NCI-H1930 (cell line): Measurements from ENCODE around the gene ITPR1.

ENCODE experiments used
- DNase-seq, 2 experiments: peaks; one replicate each; lab custom pipeline; 2025; lab: John Stamatoyannopoulos, UW

The ITPR1 gene

DNA sequence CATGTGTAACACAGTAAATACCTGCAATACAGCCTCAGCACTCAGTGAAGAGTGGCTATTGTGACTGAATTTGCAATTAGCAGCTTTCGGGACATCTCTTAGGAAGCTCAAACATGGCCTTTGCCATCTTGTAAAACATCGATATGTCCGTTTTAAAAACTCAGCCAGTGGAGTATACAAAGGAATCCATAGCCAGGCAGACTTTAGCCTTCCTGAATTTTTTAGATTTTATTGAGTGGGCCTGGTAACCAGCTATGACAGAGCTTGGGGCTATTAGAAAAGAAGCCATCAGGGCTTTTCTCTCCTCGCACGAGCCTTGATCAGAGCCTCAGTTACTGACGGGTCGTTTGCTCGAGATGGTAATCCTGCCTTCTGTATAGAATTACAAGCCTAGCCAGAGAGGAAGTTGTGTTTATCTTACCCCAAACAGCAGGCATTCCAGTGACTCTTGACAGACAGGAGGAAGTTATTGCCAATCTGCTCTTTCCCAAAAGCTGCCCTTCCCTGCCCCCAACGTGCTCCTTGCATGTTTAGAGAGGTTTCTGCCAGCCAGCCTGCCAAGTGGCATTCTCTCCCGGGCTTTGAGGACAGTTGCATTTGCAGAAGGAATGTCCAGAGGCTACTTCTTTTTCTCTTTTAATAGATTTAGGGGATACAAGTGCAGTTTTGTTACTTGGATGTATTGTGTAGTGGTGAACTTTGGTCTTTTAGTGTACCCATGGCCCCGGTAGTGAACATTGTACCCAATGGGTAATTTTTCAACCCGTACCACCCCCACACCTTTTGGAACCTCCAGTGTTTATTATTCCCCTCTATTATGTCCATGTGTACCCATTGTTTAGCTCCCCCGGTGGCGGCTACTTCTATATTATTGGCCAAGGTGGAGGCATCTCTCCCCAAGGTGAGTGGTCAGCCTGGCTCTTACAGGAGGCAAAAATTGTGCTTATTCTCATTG is 40.6 kb downstream of the ITPR1 start:
- no peak for DNase-seq

DNA sequence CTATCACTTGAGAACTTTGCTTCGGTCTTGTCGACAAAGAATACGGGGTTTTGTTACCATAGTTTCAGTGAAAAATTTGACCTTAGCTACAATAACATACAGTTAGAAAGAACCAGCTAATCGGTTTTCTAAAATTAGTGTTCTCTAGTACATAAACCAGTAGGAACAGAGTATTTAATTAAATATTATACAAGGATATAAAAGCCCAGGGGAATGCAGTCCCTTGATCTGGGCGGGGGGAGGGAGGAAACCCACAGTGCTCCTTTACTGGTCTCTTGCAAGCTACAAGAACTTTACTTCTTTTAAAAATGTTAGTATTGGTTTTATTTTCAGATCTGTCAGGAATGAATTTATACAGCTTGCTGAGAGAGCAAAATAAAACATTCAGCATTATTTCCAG is 41.8 kb downstream of the ITPR1 start:
- no peak for DNase-seq

DNA sequence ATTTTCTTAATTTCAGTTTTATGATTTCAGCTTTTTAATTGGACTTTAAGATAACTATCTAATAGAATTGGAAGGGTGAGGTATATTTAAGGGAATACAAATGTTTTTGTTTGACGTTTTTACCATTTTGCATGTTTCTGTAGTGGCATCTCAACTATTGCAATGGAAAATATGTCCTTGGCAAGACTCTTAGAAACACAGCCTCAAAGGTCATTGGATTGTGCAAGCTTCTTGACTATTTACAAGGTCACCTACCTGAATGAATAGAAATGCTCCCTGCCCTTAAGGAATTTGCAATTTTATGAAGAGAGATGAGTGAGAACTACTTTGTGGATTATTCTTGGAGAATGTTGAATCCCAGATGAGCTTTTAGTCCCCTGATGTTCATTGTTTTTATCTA is 43.1 kb downstream of the ITPR1 start:
- DNase-seq = no peak

DNA sequence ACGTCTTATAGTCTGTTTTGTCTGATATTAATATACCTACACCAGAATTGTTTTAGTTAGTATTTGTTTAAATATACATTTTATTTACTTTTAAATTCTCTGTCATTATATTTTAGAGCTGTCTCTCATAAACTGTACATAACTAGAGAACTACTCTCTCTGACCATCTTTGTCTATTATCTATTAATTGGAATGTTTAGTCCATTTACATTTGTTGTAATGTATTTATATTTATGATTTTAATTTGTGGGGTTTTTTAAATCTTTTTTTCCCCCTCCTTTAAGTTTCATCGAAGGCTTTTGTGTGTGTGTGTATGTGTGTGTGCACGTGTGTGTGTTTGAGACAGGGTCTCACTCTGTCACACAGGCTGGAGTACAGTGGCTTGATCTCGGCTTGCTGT is 47.1 kb downstream of the ITPR1 start:
- no peak for DNase-seq

DNA sequence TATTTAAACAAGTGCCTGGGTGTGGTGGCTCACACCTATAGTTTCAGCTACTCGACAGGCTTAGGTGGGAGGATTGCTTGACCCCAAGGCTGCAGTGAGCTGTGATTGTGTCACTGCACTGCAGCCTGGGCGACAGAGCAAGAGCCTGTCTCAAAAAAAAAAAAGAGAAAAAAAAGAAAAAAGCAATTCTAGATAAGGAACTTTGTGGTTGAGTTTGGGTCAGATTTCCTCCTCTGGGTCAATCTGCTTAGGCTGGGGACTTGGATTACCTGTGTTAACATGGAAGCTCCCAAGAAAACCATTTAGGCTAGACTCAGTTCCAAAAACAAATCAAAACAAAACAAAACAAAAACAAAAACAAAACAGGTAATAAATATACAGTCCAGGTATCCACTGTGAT is 50.0 kb downstream of the ITPR1 start:
- no peak for DNase-seq

DNA sequence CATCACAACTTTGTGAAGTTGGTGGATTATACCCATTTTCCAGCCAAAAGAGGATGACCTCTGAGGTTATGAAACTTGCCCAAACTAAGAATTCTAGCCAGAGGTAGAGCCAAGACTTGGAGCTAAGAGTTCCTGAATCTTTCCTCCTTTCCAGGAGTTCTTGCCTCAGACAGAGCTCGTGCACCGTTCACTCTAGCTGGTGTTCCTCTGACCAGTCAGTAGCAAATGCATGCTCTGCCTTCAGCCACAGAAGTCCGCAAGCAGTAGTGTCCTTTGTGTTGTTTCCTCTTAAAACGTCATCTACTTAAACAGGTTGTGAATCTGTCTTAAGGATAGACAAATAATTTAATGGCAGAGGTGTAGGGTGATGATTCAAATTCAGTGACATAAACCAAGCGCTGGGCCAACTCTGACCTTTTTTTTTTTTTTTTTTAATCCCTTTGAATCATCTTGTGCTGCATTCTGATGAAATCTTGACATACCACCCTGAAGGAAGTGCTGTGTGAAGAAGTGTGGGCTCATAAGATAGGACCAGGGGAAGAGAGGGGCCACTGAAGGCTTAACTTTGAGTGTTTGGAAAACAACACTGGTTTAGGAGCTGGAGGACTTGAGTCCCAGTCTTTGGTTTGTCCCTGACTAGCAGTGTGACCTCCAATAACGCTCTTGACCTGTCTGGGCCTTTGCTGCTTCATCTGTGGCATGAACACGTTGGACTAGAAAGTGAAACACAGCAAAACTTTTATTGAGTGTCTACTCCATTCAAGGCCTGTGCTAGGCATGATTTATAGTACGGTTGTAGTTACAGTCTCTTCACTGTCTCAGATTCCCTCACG is 53.4 kb downstream of the ITPR1 start:
- DNase-seq = no peak

DNA sequence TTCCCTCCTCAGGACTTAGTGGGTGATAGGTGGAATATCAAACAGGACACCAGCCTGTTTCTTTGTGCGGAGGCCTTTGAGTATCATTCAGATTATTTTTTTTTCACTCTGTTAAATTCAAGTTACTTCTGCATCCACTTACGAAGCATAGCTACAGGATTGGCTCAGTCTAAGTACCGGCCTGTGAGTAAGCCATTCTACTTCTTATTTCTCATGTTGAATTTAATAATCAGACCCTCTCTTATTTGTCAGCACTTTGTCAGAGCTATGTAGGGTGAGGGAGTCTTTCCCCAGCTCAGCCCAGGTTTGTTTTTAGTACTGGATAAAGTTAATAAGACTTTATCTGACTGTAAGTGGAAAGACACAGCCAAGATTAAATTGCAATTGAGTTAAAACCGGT is 54.7 kb downstream of the ITPR1 start:
- DNase-seq = no peak

DNA sequence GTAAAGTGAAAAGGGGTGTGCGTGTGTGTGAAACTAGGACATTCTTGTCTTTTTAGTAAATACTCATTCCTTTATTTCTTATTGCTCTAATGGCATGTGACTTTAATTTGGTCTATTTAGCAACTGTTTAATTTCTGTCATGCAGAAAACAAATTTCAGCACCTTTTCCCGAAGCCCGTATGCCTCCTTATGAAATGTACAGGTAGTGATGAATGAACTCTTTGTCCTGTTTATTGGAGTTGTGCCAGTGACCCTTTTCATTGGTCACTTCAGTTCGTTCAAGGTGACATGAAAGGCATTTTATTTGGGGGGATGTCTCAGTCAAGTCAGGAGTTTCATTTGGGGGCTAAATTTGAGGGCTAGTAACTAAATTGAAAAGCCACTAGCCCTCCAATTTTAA is 55.2 kb downstream of the ITPR1 start:
- no peak for DNase-seq

DNA sequence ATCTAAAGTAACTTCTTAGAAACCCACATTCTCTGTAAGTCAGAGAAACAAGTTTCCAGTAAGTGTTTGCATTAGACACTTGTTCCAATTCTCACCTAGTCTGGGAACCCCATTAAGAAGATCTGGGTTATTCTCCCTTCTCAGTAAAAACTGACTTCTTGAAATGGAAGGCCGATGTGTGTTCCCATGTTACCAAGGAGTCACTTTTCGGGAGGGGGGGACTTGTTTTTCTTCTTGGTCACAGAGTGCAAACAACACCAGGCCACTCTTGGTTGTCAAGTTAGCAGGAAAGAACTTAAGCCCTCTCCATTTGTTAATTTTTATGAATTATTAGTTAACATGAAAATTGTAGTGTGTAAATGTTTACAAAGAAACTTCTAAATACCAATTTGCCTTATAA is 55.6 kb downstream of the ITPR1 start:
- DNase-seq = no peak

DNA sequence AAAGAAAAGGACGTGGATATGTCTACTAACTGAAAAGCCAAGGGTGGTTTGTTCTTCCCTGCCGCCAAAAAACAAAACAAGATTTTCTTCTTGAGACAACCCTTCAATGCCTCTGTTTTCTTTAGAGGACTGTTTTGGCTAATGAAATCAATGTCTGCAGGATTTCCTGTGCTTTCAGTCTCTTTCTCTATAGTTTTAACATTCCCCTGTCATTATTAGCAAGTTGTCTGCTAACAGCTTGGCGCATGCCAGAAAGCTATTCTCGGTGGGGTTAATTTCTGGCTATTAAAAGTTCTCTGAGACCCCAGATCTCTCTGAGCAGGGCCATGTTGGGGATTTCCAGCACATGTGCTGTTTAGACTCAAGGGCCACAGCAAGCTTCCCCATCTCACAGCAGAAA is 56.7 kb downstream of the ITPR1 start:
- DNase-seq = no peak

DNA sequence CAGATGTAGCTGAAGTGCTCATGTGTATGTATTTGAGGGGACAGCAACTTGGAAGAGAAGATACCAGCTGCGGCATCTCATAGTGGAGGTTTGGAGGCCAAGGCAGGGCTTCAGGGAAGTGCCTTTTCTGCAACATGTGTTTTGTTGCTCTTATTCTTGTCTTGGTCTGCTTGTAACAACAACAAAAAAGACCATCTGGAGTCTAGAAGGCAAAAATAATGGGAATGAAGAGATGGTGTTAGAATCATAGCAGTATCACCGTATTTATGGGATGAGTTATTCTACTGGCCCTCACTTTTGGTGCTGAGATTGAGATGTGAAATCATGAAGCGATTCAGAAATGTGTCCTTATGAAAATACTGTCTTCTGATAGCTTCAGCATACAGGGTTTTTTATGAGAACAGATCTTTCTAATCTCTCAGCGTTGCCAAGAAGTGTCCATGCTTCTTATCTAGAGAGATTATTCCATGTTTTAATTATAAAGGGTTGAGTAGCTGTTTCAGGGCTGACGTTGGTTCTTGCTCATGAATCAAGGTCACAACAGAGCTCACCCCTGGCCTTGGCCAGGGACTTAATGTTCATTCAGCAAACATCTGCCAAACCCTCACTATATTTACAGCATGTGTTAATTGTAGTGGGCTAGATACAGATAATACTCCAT is 58.0 kb downstream of the ITPR1 start:
- DNase-seq = no peak

DNA sequence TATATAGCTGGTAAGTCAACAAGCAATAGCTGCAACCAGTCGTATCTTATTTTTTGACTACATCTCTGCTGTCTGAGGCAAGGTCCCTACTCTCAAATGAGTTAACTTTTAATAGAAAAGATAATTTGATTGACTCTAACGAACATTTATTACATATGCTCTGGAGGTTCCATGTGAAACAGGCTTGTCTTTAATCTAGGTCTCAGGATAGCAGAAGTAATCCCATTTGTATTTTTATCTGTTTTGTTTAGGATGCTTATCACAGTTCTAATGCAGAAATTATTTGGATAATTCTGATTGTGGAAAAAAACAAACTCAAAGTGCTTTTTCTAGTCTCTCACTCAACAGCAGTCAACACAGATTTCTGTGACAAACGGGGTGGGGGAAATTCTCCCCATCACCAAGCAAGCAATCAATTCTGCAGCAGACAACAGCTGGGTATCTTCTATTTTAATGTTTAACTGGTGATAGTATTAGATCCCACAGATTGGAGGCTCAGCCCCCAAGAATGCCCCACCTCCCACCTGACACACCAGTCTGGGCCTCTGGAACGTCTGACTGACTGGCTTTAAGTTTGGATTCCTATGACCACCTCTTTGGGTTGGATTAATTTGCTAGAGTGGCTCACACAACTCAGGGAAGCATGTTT is 58.8 kb downstream of the ITPR1 start:
- DNase-seq = no peak

DNA sequence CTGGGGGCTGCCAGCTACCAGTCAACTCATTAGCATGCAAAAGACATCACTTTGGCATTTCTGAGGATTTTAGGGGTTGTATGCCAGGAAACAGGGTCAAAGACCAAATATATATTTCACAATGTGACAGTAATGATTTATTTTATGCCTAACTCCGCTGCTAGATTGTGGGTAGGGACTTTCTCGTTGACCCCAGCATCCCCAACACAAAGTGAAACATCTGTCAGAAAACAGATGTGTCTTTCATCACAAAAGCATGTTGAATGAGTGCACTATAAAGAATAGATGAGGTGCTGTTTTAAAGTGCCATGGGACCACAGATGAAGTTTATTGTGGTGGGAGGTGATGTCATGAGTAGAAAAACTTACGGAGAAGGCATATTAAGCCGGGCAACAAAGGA is 59.7 kb downstream of the ITPR1 start:
- no peak for DNase-seq

DNA sequence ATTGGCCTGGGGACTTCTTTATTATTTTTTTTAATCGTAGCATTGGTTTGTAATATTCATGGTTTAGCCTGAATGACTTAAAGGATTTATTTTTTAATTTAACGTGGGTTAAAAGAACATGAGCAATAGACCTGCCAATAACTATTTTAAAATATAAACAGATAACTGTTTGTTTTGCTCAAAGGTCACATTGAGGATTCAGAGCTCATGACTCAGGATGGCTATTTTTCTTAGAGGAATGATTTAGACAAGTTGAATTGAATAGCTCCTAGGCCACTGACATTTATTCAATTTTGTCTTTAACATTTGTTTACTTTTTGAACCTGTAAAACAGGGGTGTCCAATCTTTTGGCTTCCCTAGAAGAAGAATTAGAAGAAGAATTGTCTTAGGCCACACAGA is 68.5 kb downstream of the ITPR1 start:
- DNase-seq = no peak

DNA sequence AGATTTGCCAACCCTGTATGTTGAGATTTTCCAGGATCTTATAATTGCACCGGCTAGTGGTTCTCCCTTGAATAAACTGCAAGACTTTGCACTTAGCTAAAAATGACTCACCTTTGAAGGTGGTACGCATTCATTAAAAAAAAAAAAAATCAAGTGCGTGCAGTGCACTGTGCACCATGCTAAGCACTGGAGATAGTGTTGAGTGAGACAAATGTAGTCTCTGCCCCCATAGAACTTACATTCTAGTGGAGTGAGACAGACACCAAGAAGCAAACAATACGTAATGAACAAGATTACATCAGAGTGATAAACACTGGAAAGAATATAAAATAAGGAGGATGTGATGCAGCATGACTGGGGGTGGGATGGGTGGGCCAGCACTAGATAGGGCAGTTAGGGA is 69.4 kb downstream of the ITPR1 start:
- DNase-seq = no peak

DNA sequence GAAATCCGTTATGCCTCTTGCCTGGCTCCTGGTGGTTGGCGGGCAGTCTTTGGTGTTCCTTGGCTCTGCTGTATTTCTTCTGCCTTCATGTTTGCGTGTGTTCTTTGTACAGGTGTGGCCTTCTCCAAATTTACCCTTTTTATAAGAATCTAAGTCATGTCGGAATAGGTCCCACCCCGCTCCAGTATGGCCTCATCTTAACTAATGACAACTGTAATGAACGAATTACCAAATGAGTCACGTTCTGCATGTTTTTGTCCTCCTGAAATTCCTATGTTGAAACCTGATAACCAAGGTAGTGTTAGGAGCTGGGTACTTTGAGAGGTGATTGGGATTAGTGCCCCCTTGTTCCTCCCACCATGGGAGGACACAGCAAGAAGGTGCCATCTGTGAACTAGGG is 71.1 kb downstream of the ITPR1 start:
- DNase-seq = no peak

DNA sequence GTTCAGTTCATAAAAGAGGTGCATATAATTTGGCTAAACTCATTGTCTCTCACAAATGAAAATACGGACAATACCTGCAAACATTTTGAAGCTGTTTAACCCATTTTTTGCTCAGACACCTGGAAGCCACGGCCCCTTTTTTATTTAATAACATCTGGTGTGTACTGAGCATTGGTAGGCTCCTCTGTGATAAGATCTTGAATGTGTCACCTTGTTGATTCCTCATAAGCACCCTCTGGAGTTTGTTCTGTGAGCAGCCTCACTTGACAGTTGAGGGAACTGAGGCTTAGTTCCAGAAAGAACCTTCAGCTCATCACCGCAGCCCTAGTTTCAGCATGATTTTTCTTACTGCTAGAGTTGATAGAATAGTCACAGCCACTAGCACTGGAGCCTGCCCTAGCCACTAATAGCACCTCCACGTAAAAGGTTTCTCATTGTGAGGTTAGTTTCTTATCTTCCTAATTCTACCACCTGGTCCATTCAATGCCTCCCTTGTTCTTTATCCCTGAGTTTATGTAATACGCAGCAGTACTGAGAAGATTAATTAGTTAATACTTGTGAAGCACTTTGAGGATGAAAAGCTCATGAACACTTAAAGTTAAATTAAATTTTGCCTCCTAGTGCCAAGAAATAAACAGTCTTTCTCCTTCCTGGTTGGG is 71.9 kb downstream of the ITPR1 start:
- no peak for DNase-seq

DNA sequence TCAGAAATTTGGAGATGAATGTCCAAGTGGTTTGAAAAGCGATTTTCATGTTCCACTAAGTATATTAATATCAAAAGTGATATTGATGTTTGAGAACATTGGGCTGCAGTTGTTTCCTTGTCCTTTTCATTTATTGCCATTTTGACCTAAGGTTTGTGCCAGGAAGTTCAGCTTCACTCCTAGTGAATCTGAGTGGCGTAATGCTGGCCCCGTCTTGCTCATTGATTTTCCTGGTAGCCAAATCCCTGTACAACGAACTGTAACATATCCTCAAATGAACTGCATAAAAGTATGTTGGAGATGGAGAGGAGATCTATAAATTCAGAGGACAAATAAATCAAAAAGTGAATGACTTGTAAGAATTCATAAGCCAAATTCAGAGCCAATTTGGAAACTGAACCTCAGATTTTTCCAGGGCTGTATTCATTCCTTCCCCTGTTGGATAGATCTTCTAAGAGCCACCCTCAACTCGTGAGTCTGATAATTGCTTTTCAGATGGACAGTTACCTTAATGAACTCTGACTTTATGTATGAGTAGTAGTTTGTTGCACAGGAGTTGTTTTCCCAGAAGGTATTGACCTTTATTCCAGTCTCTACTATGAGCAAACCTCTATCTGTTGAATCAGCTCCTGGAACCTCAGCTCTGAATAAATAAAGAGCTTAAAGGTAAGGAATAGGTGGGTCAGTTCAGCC is 72.8 kb downstream of the ITPR1 start:
- DNase-seq = no peak

DNA sequence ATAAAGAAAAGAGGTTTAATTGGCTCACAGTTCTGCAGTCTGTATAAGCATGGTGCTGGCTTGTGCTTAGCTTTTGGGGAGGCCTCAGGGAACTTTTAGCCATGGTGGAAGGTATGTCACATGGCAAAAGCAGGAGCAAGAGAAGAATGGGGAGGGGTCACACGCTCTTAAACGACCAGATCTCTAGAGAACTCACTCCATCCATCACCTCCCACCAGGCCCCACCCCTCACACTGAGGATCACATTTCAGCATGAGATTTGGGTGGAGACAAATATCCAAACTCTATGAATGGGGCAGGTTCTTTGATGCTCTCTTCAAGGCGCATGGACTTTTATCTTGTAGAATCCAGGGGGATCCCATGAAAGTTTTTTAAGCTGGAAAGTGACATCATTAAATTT is 75.7 kb downstream of the ITPR1 start:
- no peak for DNase-seq

DNA sequence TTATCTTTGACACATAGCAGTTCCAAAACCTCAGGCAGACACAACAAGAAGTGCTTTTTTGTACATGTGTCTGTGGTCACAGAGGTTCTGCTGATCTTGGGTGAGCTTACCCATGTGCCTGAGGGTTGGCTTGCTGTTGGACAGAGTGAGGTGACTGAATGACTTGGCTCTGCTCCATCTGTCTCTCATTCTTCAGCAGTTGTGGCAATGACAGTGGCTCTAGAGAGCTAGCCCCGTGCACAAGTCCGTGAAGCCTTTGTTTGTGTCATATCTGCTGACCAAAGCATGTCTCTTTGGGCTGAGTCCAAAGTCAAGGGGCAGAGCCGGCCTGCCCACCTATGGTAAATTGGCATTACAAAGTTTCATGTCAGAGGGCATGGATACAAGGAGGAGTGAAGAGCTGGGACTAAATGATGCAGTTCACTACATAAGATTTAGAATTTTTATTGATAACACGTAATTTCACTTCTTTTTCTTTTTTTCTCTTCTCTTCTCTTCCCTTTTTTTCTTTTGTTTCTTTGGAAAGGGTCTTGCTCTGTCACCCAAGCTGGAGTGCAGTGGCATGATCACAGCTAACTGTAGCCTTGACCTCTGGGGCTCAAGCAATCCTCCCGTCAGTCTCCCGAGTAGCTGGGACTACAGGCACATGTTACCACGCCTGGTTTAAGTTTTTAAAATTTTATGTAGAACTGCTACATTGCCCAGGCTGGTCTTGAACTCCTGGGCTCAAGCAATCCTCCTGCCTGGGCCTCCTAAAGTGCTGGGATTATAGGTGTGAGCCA is 77.9 kb downstream of the ITPR1 start:
- no peak for DNase-seq
